GM23338 (cell line): ENCODE measurements around the gene C1QL1. TPM values are rescaled to one million over a fixed set of nuclear protein-coding genes. Genes with fewer than 3 reads are reported as not detected.

Source experiments
- ATAC-seq: fragments of 200-7000 bp; cut with Tn5 transposase; 3 replicates; pipeline ENCODE4 v1.9.1; 2020
- DNase-seq: peaks from one replicate; pipeline ENCODE4 v3.0.0-alpha.2; 2015; ENCODE audit warnings: low spot score
- H2AFZ ChIP-seq: fragments of 200-600 bp; sonication (generic); 2 replicates; pipeline ENCODE4 v1.8.0; 2016; ENCODE audit warnings: antibody characterized with exemption, mild to moderate bottlenecking, moderate library complexity
- H3F3A ChIP-seq: fragments of 200-600 bp; sonication (generic); replicated peaks from 2 replicates; pipeline ENCODE4 v1.8.0; 2017; ENCODE audit warnings: antibody characterized with exemption, mixed run types, low read depth
- H3K27ac ChIP-seq: fragments of 200-600 bp; sonication (generic); 2 replicates; pipeline ENCODE4 v1.6.1; 2016; ENCODE audit warnings: low read depth
- H3K27me3 ChIP-seq: fragments of 200-600 bp; sonication (generic); 2 replicates; pipeline ENCODE4 v1.8.0; 2016; ENCODE audit warnings: mild to moderate bottlenecking, mixed run types, moderate library complexity; ENCODE audit not compliant: insufficient read depth
- H3K36me3 ChIP-seq: fragments of 200-600 bp; sonication (generic); 2 replicates; pipeline ENCODE4 v1.8.0; 2016; ENCODE audit warnings: mild to moderate bottlenecking; ENCODE audit not compliant: insufficient read depth
- H3K4me1 ChIP-seq: fragments of 200-600 bp; sonication (generic); 2 replicates; pipeline ENCODE4 v1.8.0; 2016; ENCODE audit warnings: mild to moderate bottlenecking, moderate library complexity; ENCODE audit not compliant: insufficient read depth
- H3K4me2 ChIP-seq: fragments of 200-600 bp; sonication (generic); 2 replicates; pipeline ENCODE4 v1.7.1; 2017; ENCODE audit warnings: mixed run types
- H3K4me3 ChIP-seq: fragments of 200-600 bp; sonication (generic); 2 replicates; pipeline ENCODE4 v1.6.1; 2016; ENCODE audit warnings: mixed run types
- H3K79me2 ChIP-seq: fragments of 200-600 bp; sonication (generic); replicated peaks from 2 replicates; pipeline ENCODE4 v1.8.0; 2017; ENCODE audit warnings: mild to moderate bottlenecking; ENCODE audit not compliant: insufficient read depth
- H3K9me2 ChIP-seq: fragments of 200-600 bp; sonication (generic); 2 replicates; pipeline ENCODE4 v1.8.0; 2017; ENCODE audit not compliant: insufficient read depth
- H4K20me1 ChIP-seq: fragments of 200-600 bp; sonication (generic); replicated peaks from 2 replicates; pipeline ENCODE4 v1.8.0; 2017; ENCODE audit warnings: mild to moderate bottlenecking; ENCODE audit not compliant: insufficient read depth
- H3K27ac Mint-ChIP-seq: 2 replicates; pipeline ENCODE4 v1.8.0; 2020; ENCODE audit warnings: inconsistent platforms, mild to moderate bottlenecking, moderate library complexity, mixed read lengths
- H3K27me3 Mint-ChIP-seq: 3 replicates; pipeline ENCODE4 v1.8.0; 2022; ENCODE audit warnings: low read depth, mild to moderate bottlenecking, moderate library complexity, mixed read lengths, inconsistent platforms; ENCODE audit not compliant: insufficient read depth, poor library complexity
- H3K36me3 Mint-ChIP-seq: 3 replicates; pipeline ENCODE4 v1.8.0; 2021; ENCODE audit warnings: low read depth, mild to moderate bottlenecking, inconsistent platforms, moderate library complexity, mixed read lengths
- H3K4me1 Mint-ChIP-seq: 3 replicates; pipeline ENCODE4 v1.8.0; 2020; ENCODE audit warnings: mild to moderate bottlenecking, inconsistent platforms, mixed read lengths
- H3K4me3 Mint-ChIP-seq: 3 replicates; pipeline ENCODE4 v1.8.0; 2021; ENCODE audit warnings: moderate library complexity, mild to moderate bottlenecking, inconsistent platforms, mixed read lengths
- H3K9me3 Mint-ChIP-seq: 3 replicates; pipeline ENCODE4 v1.8.0; 2020; ENCODE audit warnings: moderate library complexity, mild to moderate bottlenecking, inconsistent platforms, mixed read lengths
- CREB1 ChIP-seq: fragments of 250-450 bp; sonication (Bioruptor Pico); IDR thresholded peaks from 2 replicates; pipeline ENCODE4 v1.5.0; 2020; ENCODE audit warnings: low read depth, mild to moderate bottlenecking, moderate library complexity
- CTCF ChIP-seq, 2 experiments: fragments of 200-600 bp in 1 of 2; sonication (generic) in 1 of 2; conservative IDR thresholded peaks; 2 replicates each; pipeline versions ENCODE4 v1.5.1 to v1.6.1; 2016 to 2017; ENCODE audit warnings: antibody characterized with exemption in 2 of 2, low read depth in 2 of 2, mild to moderate bottlenecking in 2 of 2, moderate library complexity in 1 of 2
- ETS1 ChIP-seq: IDR thresholded peaks from 2 replicates; pipeline ENCODE4 v1.6.1; 2016; ENCODE audit warnings: antibody characterized with exemption
- EZH2 ChIP-seq: fragments of 200-600 bp; sonication (generic); IDR thresholded peaks from one replicate; pipeline ENCODE4 v1.8.0; 2017; ENCODE audit warnings: antibody characterized with exemption, mild to moderate bottlenecking, low read depth; ENCODE audit not compliant: unreplicated experiment
- ZNF114 ChIP-seq: fragments of 250-450 bp; sonication (Bioruptor Pico); IDR thresholded peaks from 2 replicates; pipeline ENCODE4 v1.5.0; 2020; ENCODE audit warnings: mild to moderate bottlenecking, moderate library complexity
- ZNF331 ChIP-seq: fragments of 250-450 bp; sonication (Bioruptor Pico); IDR thresholded peaks from 2 replicates; pipeline ENCODE4 v1.5.0; 2020; ENCODE audit warnings: low read depth, mild to moderate bottlenecking, moderate library complexity
- polyA plus RNA-seq: library from polyadenylated mRNA; unstranded; fragments of >200 nt; fragmentation: Nextera tagmentation; extraction: Ambion mirVana; gene quantifications from 2 replicates; pipeline ENCODE4 v1.2.1, GENCODE V29; 2016
- total RNA-seq: library from RNA; depleted of rRNA; stranded (reverse); fragments of >200 nt; shearing (Covaris generic); gene quantifications from 2 replicates; pipeline ENCODE4 v1.2.3, GENCODE V29; 2014
- TF ChIP-seq, protein P1 (sequence below): fragments of 250-450 bp; sonication (Bioruptor Pico); IDR thresholded peaks from 2 replicates; pipeline ENCODE4 v1.5.0; 2020; ENCODE audit warnings: mild to moderate bottlenecking, moderate library complexity

The C1QL1 gene
- total and polyA plus RNA-seq, 2 experiments from 2014 or later: 4.3 to 14.4 TPM

DNA sequence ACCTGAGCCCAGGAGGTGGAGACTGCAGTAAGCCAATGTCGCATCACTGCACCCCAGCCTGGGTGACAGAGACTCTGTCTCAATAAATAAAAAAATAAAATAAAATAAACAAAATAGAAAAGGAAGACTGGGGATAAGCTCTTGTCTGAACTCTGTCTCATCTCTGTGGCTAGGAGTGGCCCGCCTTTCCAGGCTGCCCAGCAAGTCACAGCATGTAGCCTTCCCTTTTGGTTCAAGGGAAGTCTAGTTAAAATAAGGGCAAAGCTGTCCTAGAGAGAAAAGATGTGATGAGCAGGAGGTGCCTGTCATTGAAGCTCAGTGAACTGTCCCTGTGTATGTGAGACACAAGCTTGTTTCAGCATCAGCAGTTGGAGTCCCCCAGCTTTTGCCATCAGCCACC lies 50.1 kb downstream of the C1QL1 start:
- H3K79me2 ChIP-seq: no peaks in the 10 kb centered on the region
- no peak overlapping the region for H3K27ac ChIP-seq
- Mint-ChIP-seq H3K27ac (no peak overlapping the region), H3K36me3 (no peaks in the 10 kb centered on the region; the same call in 2 of the 3 replicates), H3K4me1 (peaks cover 27% of the 10 kb centered on the region), H3K9me3 (no peaks in the 10 kb centered on the region), H3K4me3 (no peak overlapping the region), H3K27me3 (peaks cover 22% of the 10 kb centered on the region)
- no peaks in the 10 kb centered on the region for H3K36me3 ChIP-seq
- H3K4me3 ChIP-seq: no peak overlapping the region
- TF ChIP-seq ZNF114: no peak
- no peak for TF ChIP-seq ZNF331
- no peak for TF ChIP-seq EZH2
- no peak for TF ChIP-seq CTCF (conservative IDR thresholded peaks at IDR 0.05; ENCODE audit: low read depth in 2 of 2)
- TF ChIP-seq ETS1: no peak
- TF ChIP-seq CREB1 (CRISPR knock-in tag): no peak
- TF ChIP-seq, protein P1, sequence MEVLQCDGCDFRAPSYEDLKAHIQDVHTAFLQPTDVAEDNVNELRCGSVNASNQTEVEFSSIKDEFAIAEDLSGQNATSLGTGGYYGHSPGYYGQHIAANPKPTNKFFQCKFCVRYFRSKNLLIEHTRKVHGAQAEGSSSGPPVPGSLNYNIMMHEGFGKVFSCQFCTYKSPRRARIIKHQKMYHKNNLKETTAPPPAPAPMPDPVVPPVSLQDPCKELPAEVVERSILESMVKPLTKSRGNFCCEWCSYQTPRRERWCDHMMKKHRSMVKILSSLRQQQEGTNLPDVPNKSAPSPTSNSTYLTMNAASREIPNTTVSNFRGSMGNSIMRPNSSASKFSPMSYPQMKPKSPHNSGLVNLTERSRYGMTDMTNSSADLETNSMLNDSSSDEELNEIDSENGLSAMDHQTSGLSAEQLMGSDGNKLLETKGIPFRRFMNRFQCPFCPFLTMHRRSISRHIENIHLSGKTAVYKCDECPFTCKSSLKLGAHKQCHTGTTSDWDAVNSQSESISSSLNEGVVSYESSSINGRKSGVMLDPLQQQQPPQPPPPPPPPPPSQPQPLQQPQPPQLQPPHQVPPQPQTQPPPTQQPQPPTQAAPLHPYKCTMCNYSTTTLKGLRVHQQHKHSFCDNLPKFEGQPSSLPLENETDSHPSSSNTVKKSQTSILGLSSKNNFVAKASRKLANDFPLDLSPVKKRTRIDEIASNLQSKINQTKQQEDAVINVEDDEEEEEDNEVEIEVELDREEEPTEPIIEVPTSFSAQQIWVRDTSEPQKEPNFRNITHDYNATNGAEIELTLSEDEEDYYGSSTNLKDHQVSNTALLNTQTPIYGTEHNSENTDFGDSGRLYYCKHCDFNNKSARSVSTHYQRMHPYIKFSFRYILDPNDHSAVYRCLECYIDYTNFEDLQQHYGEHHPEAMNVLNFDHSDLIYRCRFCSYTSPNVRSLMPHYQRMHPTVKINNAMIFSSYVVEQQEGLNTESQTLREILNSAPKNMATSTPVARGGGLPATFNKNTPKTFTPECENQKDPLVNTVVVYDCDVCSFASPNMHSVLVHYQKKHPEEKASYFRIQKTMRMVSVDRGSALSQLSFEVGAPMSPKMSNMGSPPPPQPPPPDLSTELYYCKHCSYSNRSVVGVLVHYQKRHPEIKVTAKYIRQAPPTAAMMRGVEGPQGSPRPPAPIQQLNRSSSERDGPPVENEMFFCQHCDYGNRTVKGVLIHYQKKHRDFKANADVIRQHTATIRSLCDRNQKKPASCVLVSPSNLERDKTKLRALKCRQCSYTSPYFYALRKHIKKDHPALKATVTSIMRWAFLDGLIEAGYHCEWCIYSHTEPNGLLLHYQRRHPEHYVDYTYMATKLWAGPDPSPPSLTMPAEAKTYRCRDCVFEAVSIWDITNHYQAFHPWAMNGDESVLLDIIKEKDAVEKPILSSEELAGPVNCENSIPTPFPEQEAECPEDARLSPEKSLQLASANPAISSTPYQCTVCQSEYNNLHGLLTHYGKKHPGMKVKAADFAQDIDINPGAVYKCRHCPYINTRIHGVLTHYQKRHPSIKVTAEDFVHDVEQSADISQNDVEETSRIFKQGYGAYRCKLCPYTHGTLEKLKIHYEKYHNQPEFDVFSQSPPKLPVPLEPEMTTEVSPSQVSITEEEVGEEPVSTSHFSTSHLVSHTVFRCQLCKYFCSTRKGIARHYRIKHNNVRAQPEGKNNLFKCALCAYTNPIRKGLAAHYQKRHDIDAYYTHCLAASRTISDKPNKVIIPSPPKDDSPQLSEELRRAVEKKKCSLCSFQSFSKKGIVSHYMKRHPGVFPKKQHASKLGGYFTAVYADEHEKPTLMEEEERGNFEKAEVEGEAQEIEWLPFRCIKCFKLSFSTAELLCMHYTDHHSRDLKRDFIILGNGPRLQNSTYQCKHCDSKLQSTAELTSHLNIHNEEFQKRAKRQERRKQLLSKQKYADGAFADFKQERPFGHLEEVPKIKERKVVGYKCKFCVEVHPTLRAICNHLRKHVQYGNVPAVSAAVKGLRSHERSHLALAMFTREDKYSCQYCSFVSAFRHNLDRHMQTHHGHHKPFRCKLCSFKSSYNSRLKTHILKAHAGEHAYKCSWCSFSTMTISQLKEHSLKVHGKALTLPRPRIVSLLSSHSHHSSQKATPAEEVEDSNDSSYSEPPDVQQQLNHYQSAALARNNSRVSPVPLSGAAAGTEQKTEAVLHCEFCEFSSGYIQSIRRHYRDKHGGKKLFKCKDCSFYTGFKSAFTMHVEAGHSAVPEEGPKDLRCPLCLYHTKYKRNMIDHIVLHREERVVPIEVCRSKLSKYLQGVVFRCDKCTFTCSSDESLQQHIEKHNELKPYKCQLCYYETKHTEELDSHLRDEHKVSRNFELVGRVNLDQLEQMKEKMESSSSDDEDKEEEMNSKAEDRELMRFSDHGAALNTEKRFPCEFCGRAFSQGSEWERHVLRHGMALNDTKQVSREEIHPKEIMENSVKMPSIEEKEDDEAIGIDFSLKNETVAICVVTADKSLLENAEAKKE (CRISPR knock-in tag): no peak
- H3K4me1 ChIP-seq: peaks cover 12% of the 10 kb centered on the region; the same call in 1 of the 2 replicates
- DNase-seq (no peak), ATAC-seq (no peak)
- H3F3A ChIP-seq: 0 out of 2 replicates have a peak, but pooled peaks cover 11% of the 10 kb centered on the region
- peaks cover under 1% of the 10 kb centered on the region; the same call in 1 of the 2 replicates for H3K27me3 ChIP-seq
- H4K20me1 ChIP-seq: no peaks in the 10 kb centered on the region
- no peaks in the 10 kb centered on the region for H3K9me2 ChIP-seq
- H2AFZ ChIP-seq: no peak overlapping the region
- H3K4me2 ChIP-seq: no peak overlapping the region
